ENCODE results near the gene ARHGAP27.
A peak's percentile ranks its signal among the peaks of the same experiment; 100 is the strongest.

Gene ARHGAP27

GRCh38 chr17:45406107-45406506, 26.6 kb downstream of the ARHGAP27 start:
- DNase-seq (ENCODE audit: low spot score): no peak

GRCh38 chr17:45405250-45406086, 27.2 kb downstream of the ARHGAP27 start:
- DNase-seq (ENCODE audit: low spot score): no peak

- DNase-seq (ENCODE audit: low spot score): no peak
These were observed 27.8 kb downstream of the ARHGAP27 start for GRCh38 chr17:45404870-45405249.

- no peak for DNase-seq (ENCODE audit: low spot score)
These were observed 28.7 kb downstream of the ARHGAP27 start for GRCh38 chr17:45403906-45404490.

- DNase-seq (ENCODE audit: low spot score): no peak
These were observed 29.8 kb downstream of the ARHGAP27 start for GRCh38 chr17:45402916-45403315.

- no peak for DNase-seq (ENCODE audit: low spot score)
These were observed 33.9 kb downstream of the ARHGAP27 start for GRCh38 chr17:45398800-45399199.

GRCh38 chr17:45397796-45398195, 34.9 kb downstream of the ARHGAP27 start:
- no peak for DNase-seq (ENCODE audit: low spot score)

GRCh38 chr17:45396496-45397205, 36.0 kb downstream of the ARHGAP27 start:
- no peak for DNase-seq (ENCODE audit: low spot score)

- no peak for DNase-seq (ENCODE audit: low spot score)
These were observed 36.9 kb downstream of the ARHGAP27 start for GRCh38 chr17:45395569-45396415.

- peak; percentile 66 for DNase-seq (ENCODE audit: low spot score)
These were observed 37.6 kb downstream of the ARHGAP27 start for GRCh38 chr17:45394913-45395568.

- DNase-seq (ENCODE audit: low spot score): no peak
These were observed 38.1 kb downstream of the ARHGAP27 start for GRCh38 chr17:45394564-45394912.

- no peak for DNase-seq (ENCODE audit: low spot score)
These were observed 38.6 kb downstream of the ARHGAP27 start for GRCh38 chr17:45394091-45394490.

GRCh38 chr17:45393411-45393810, 39.3 kb downstream of the ARHGAP27 start:
- DNase-seq (ENCODE audit: low spot score): no peak

GRCh38 chr17:45391918-45392317, 40.8 kb downstream of the ARHGAP27 start:
- DNase-seq (ENCODE audit: low spot score): no peak

GRCh38 chr17:45391291-45391690, 41.4 kb downstream of the ARHGAP27 start:
- no peak for DNase-seq (ENCODE audit: low spot score)

- DNase-seq (ENCODE audit: low spot score): no peak
These were observed 43.3 kb downstream of the ARHGAP27 start for GRCh38 chr17:45389354-45389753.

- DNase-seq (ENCODE audit: low spot score): peak; percentile 40
These were observed 43.9 kb downstream of the ARHGAP27 start for GRCh38 chr17:45388604-45389325.

- DNase-seq (ENCODE audit: low spot score): no peak
These were observed 44.9 kb downstream of the ARHGAP27 start for GRCh38 chr17:45387739-45388138.

GRCh38 chr17:45386178-45386577, 46.5 kb downstream of the ARHGAP27 start:
- no peak for DNase-seq (ENCODE audit: low spot score)

GRCh38 chr17:45385331-45385997, 47.2 kb downstream of the ARHGAP27 start:
- peak; percentile 85 for DNase-seq (ENCODE audit: low spot score)
